COLO668 (cell line): ENCODE data around the gene GPR55.
A peak's percentile ranks its signal among the peaks of the same experiment; 100 is the strongest.
"Not testable (repeated sequence)": the region's sequence is repeated elsewhere in the genome, so short reads cannot be mapped to it uniquely, and the experiment has no call there.

Experiments
- DNase-seq: peaks from one replicate; lab custom pipeline; 2025; ENCODE audit not compliant: unreplicated experiment; lab: John Stamatoyannopoulos, UW

Gene GPR55, protein sequence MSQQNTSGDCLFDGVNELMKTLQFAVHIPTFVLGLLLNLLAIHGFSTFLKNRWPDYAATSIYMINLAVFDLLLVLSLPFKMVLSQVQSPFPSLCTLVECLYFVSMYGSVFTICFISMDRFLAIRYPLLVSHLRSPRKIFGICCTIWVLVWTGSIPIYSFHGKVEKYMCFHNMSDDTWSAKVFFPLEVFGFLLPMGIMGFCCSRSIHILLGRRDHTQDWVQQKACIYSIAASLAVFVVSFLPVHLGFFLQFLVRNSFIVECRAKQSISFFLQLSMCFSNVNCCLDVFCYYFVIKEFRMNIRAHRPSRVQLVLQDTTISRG

DNA sequence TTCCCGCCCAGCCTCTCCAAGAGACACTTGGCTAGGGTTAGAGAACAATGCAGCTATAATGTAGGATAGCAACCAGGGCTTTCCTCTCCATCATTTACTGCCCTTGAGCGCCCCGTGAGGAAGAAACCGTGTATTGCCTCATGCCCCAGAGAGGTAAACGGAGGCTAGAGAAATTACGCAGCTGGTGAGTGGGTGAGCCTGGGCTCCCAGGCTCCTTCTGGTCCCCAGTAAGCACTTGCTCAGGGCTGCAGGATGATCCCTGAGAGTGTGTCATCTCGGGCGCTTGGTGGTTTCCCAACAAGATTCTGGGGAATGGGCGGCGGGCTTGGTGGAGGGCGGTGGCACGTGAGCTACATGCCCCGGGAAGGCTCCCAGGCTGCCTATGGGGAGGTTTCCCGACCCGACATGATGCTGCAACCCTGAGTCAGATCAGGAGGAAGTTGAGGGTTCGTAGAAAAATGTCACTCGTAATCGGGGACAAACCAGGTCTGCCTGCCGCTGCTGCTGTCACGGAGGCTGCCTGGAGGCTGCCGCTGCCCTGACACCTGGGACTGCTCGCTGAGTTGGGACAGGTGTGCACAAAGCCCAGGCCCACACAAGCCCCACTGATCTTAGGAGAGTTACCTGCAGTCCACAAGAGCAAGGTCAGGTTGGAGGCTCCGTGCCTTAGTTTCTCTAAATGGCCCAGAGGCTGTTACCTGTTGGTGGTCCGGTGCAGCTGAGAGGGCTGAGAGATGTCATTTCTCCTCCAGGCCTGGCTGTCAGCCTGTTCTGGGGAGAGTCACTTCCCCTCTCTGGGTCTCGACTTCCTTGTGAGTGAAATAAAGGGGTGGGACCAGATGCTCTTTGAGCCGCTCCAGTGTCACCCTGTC is at the start of gene GPR55:
Gene GPR55 (minus strand): TSS at position 773 of the 872 bp plus-strand sequence. CDS start 14,280 bp downstream, outside the sequence.
- DNase-seq, result no peak

DNA sequence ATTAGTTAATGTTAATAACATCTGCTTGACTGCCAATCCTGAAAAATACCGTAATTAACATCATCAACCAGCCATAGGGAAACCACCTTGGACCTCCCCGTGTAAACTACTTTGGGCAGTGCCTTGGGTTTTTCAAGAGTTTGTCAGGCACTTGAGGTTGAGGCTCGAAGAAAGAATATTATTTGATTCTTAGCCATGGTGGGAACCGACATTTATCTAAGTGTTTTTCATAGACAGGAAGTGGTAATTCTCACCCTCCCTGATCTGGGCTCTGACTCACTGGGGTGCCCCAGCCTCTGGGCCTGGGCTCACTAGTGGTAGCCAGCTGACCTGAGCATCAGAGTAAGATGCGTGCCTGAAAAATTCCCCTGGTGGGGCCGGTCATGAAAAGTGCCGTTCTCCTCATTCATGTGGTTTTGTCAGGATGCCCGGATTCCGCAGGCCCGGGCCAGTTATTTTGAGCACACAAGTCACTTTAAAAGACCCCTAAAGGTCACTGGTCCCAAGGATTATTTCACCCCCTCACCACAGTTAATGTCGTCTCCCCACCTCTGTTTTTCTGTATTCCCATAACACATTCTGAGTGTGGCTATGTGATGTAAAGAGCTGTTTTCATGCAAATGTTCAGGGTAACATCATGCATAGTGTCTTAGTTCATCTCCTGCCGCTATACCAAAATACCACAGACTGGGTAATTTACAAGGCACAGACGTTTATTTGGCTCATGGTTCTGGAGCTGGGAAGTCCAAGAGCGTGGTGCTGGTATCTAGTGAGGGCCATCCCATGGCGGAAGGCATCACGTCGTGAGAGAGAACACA is 49.3 kb upstream of the GPR55 start:
- DNase-seq, result no peak

- DNase-seq, result no peak
Observed at GRCh38 chr2:230972046-230972445, 47.0 kb upstream of the GPR55 start.

DNA sequence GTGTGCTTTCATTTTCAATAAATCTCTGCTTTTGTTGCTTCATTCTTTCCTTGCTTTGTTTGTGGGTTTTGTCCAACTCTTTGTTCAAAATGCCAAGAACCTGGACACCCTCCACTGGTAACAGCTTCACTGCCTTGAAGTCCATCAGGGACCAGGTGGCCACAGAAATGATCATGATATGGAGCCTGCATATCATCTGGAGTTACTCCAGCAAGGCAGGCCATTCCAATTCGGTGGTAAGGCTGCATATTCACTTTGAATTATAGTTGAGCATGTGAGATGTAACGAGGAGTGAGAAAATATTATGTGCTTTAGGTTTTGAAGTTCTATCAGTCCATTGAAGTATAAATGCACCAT is 44.6 kb upstream of the GPR55 start:
- no peak for DNase-seq

DNA sequence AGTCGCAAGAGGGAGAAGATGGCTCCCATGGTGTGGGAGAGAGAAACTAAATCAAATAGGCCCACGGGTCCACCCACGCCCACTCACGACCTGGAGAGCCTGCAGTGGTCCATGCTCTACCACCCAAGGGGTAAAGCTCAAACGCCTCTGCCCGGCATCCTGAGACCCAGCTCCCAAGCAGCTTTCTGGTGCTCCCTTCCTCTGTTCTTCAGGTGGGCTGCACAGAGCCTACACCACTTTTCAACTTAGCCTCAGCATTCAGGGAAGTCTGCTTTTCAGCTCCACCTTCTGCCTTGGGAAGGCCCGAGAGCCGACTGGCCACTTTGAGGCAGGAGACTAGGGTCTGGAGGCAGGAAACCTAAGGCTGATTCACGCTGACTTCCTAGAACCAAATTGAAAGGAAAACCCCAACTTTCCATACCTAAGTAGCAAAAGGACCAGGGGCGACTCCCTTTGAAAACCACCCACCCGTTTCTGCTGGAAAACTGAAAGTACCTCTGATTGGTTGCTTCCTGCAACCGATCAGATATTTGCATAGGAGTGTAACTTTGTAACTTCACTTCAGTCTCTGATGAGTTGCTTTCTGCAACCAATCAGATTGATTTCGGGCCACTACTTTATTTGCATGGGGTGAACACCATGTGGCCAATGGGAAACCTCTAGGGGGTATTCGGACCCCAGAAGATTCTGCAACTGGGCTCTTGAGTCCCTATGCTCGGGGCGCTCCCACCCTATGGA is 44.0 kb upstream of the GPR55 start:
- DNase-seq, result no peak

DNA sequence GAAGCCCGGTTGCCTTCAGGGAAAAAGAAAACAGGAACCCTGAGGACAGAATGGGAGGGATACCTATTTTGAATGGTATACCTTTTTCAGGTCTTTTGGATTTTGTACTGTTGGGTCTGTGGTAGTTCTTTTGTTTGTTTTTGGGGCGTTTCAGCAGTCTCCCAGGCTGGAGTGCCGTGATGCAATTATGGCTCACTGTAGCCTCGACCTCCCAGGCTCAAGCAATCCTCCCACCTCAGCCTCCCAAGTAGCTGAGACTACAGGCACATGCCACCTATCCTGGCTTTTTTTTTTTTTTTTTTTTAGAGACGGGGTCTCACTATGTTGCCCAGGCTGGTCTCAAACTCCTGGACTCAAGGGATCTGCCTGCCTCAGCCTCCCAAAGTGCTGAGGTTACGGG is 43.3 kb upstream of the GPR55 start:
- not testable (repeated sequence) for DNase-seq

GRCh38 chr2:230967113-230967512 is 42.1 kb upstream of the GPR55 start:
- DNase-seq, result no peak

GRCh38 chr2:230964136-230964730 is 39.2 kb upstream of the GPR55 start:
- no peak for DNase-seq

DNA sequence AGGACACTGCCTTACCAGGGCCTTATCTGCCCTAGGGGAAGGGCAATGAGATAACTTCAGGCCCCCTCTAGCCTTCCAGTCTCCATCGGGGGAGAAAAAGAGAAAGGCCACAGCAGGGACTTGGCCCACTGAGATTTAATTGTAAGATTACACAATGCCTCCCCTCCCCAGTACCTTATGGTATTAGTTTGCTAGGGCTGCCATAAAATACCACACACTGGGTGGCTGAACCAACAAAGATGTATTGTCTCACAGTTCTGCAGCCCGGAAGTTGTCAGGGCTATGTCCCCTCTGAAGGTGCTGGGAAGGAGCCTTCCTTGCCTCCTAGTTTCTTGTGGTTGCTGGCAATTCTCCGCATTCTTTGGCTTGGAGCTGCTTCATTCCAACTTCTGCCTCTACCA is 36.0 kb upstream of the GPR55 start:
- DNase-seq, result no peak

- DNase-seq, result no peak
Observed at GRCh38 chr2:230960026-230960425, 35.0 kb upstream of the GPR55 start.

GRCh38 chr2:230958820-230959756 is 34.0 kb upstream of the GPR55 start:
- no peak for DNase-seq

DNA sequence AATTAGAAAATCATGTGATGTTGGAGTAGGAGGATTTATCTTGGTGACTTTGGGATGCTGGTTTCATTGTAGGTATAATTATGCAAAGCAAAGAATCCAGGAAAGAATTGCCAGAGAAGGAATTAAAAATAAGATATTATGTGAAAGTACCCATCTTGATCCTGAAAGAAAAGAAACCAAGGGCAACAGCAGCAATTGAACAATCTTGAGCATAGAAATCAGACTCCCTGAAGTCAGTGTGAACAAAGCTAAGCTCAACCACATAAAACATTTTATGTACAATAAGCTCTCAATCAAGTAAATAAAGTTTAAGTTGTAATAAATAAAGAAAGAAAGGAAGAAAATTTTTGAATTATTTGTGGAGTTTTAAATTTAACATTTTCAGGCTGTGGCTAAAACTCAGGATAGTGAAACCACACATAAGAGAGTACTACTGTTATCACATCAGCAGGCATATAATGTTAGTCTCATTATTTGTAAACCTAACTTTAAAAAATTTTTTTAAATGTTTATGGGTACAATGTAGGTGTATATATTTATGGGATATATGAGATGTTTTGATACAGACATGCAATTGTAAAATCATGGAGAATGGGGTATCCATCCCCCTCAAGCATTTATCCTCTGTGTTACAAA is 32.8 kb upstream of the GPR55 start:
- DNase-seq, result no peak

- peak; percentile 7 for DNase-seq
Observed at GRCh38 chr2:230956827-230957755, 32.0 kb upstream of the GPR55 start.

GRCh38 chr2:230955163-230955737 is 30.2 kb upstream of the GPR55 start:
- no peak for DNase-seq

DNA sequence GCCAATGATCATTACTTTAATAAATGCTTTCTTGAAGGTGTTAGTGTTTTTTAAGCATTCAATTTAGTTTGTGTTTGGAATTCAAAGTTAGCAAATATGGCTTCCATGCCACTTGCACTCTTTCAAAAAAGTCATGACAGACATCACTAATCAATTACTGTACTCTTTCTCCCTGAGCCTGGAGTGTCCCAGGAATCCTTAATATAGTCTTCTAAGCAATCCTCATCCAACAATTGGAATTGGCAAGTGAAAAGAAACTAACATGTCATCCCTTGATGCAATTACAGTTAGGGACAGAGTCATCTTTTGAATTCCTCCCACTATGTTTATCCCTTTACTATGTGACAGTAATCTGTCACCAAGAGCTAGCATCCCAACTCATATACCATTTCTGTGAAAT is 29.7 kb upstream of the GPR55 start:
- no peak for DNase-seq

- no peak for DNase-seq
Observed at GRCh38 chr2:230953845-230954244, 28.8 kb upstream of the GPR55 start.

DNA sequence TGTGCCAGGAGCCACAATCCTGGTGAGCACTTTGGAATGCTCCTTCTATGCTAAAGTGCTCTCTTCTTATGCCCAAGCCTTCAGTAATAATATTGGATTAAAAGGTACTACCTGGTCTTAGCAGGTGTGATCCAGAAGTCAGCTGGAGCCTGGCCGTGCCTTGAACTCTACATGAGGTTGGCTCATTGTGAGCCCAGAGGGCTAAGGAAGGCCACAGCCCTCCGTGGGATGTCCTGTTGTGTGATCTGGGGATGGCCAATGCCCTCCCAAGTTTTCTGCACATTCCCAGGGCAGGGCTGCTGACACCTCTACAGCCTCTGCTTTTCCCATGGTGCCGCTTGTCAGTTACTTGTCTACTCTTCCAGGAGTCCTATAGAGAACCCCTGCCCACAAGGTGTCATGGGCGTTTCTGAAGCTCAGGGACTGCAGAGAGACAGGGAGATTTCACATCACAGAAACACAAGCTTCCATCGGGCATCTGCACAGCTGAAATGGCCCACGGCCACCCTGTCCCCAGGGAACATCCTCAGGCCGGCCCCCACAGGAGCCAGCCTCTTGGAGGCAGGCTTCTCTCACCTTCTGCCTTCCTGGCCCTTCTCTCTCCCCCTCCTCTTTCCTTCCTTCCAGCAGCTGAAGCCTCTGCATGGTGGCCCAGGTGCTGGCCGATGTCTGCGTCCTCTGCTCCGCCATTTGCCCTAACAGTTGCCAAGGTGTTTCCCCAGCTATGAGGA is 27.3 kb upstream of the GPR55 start:
- DNase-seq, result no peak
